HTR-8/SVneo (cell line): ENCODE results near the gene AMOTL2.

Experiments
- DNase-seq: peaks from one replicate; pipeline ENCODE4 v3.0.0; 2011; ENCODE audit warnings: low spot score, mixed read lengths; ENCODE audit not compliant: insufficient read length
- FAIRE-seq: peaks from 2 replicates; lab custom pipeline; 2011; peaks lifted over from hg19 to GRCh38; lab: Jason Lieb, UNC

AMOTL2 gene

DNA sequence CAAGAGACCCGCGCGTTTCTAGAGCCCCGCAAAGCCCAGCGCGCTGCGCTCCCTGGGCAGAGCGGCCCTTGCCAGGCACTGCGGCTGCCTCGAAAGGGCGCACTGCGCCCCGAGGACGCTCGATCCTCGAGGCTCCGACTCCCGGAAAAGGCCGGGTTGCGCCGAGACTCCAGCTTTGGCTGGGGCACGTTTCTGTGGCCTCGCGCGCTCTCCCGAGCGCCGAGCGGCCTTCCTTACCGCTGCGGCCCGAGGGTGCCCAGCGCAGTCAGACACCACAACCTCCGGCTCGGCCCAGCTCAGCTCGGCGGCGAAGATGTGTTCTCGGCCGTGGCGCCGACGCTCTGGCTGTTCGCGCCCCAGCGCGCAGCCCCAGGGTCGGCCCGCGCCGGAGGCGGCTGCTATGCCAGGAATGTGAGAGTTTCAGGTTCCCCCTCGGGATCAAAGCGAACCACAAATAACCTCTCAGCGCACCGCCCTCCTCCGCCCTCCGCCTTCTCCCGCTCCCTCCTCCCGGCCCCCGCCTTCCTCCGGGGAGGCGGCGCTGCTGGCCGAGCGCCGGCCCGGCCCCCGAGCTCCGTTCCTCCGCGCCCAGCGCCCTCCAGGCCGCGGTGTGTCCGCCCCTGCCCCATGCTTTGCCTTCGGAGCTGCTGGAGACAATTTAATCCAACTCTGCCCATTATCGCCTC, at the start of gene AMOTL2:
Gene AMOTL2 (minus strand): TSS at position 343 of the 686 bp plus-strand sequence. CDS start 3,014 bp downstream, outside the sequence.
- FAIRE-seq = peak; percentile 93
- DNase-seq = peak; percentile 91

GRCh38 chr3:134423153-134423552, 48.9 kb upstream of the AMOTL2 start:
- DNase-seq = peak; percentile 65
- no peak for FAIRE-seq

DNA sequence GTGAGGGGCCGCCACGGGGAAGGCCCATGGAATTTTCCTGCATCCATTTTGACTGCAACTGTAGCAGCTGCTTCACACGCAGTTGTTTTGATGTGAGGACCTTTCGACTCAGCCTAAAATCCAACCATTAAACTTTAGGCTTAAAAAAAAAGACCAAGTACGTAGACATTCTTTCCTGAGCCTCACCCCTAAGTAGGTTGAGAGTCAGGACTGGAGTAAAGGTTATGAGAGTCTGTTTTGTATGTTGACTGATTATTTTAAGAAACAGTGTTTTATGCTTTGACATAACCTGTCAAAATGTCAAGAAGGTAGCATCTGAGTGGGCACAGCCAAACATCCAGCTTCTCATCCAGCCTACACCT, 45.7 kb upstream of the AMOTL2 start:
- FAIRE-seq (no peak), DNase-seq (no peak)

- no peak for FAIRE-seq
- no peak for DNase-seq
Observed at GRCh38 chr3:134419214-134419959, 45.1 kb upstream of the AMOTL2 start.

DNA sequence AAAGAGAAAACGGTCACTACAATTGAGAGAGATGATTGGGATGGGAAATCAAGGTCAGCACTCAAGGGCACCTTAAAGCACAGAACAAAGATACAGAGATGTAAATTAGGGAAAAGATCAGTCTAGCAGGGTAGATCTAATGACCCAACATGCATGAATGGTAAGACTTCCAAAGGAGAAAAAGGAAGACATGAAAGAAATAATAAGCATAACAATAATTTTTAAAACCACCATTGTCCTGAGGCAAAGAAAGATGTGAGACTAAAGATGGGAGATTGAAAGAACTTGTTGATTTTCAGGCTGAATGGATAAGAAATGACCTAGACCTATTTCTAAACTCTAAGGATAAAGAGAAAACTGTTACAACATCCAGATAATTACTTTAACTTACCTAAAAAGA, 34.8 kb upstream of the AMOTL2 start:
- DNase-seq (no peak), FAIRE-seq (no peak)

DNA sequence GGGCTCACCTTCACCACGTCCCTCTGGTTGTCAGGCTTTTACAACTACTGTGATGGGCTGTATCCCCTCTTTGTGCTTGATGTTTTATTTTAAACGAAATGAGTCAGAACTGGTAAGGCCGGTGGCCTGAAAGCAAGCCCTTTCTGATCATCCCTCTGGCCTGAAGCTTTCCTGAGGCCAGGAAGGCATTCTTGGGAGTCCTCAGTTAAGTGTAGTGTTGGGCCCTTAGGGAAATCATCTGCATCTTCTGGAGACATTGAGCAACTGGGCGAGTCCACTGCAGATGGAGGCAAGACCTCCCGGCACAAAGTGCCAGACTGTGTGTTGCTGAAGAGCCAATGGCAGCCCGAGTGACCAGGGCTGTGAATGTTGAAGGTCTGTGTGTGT, 33.0 kb upstream of the AMOTL2 start:
- FAIRE-seq = no peak
- DNase-seq = no peak

DNA sequence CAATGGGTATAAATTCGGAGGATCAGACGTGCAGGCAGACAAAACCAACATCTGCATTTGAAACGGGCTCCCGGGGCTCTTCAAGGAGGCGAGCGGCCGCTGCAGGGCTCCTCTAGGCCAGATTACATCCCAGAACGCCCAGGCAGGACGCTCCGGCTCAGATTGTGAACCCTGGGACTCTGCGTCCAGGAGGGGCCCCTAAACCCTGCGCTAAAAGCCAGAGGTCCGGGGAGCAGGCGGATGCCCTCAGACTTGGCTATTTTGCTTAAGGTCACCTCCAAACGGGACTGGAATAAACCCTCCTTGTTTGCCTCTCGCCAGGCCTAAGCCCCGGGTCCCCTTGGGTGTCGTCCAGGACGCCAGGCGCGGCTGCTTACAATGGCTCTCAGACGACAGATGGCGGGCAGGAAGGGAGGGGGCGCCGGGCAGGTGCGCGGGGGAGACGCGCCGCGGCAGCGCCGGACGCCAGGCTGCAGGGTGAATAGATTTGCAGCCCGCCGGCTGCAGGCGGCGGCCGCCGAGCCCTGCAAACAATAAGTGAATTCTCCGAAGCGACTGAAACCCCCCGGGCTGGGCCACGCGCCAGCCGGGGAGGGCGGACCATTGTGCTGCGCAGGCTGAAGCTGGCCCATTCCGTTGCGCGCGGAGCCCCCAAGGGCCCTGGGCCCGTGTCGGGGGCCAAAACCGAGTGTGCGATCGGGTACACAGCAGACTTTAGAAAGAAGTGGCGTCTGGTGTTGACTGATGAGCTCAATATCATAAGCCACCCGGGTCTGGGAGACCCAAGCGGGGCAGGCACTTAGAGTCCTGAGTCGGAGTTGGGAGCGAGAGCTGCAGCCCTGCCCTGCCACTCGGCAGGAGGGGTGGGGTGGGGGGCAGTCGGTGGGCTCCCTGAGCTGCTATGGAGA, 32.3 kb upstream of the AMOTL2 start:
- DNase-seq (no peak), FAIRE-seq (no peak)

- FAIRE-seq = no peak
- DNase-seq = no peak
Observed at GRCh38 chr3:134404366-134404885, 30.2 kb upstream of the AMOTL2 start.

- FAIRE-seq = no peak
- DNase-seq = no peak
Observed at GRCh38 chr3:134397755-134398154, 23.5 kb upstream of the AMOTL2 start.

- FAIRE-seq (no peak), DNase-seq (no peak)
Observed at GRCh38 chr3:134395103-134395502, 20.9 kb upstream of the AMOTL2 start.

GRCh38 chr3:134394380-134394779, 20.1 kb upstream of the AMOTL2 start:
- DNase-seq = no peak
- no peak for FAIRE-seq

- no peak for DNase-seq
- no peak for FAIRE-seq
Observed at GRCh38 chr3:134393074-134393473, 18.8 kb upstream of the AMOTL2 start.

GRCh38 chr3:134392336-134392983, 18.2 kb upstream of the AMOTL2 start:
- DNase-seq = no peak
- FAIRE-seq = no peak

- DNase-seq (no peak), FAIRE-seq (no peak)
Observed at GRCh38 chr3:134389865-134390264, 15.6 kb upstream of the AMOTL2 start.

GRCh38 chr3:134388788-134389485, 14.7 kb upstream of the AMOTL2 start:
- DNase-seq (no peak), FAIRE-seq (no peak)

GRCh38 chr3:134388292-134388691, 14.0 kb upstream of the AMOTL2 start:
- FAIRE-seq (no peak), DNase-seq (no peak)

DNA sequence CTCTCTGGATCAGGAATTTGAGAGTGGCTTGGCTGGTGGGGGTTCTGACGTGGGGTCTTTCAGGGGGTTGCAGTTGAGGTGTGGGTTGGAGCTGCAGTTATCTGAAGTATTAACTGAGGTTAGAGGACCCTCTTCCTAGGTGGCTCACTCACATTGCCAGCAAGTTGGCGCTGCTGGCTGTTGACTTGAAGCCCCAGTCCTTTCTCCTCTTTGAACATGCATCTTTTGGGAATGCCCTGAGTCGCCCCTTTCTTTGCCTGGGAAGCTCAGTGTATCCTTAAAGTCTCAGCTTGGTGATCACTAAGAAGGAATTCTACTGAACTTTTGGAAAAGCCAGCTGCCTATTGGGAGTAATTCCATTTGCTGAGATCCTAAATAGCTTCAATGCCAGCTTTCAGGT, 13.0 kb upstream of the AMOTL2 start:
- no peak for FAIRE-seq

GRCh38 chr3:134384963-134385362, 10.7 kb upstream of the AMOTL2 start:
- no peak for FAIRE-seq
- no peak for DNase-seq

More for the DNA sequence above, 13.0 kb upstream of the AMOTL2 start:
- DNase-seq = no peak

GRCh38 chr3:134381831-134382442, 7.7 kb upstream of the AMOTL2 start:
- no peak for FAIRE-seq
- no peak for DNase-seq
